SU-DHL-6 (cell line): Measurements from ENCODE around the gene TBR1.

Source experiments
- H2AFZ ChIP-seq: fragments of 200-600 bp; sonication (generic); 2 replicates; pipeline ENCODE4 v1.6.1; 2014; ENCODE audit warnings: low read depth, mild to moderate bottlenecking, moderate library complexity, mixed read lengths, antibody characterized with exemption, low read length; ENCODE audit not compliant: severe bottlenecking
- H3F3A ChIP-seq: fragments of 200-600 bp; shearing (Covaris generic); 2 replicates; pipeline ENCODE4 v1.6.0; 2016; ENCODE audit warnings: antibody characterized with exemption, mild to moderate bottlenecking; ENCODE audit not compliant: insufficient read depth
- H3K27ac ChIP-seq: fragments of 200-600 bp; sonication (generic); 2 replicates; pipeline ENCODE4 v1.5.1; 2016; ENCODE audit warnings: low read depth, mild to moderate bottlenecking, low read length, moderate library complexity, mixed read lengths
- H3K27me3 ChIP-seq: fragments of 200-600 bp; sonication (generic), shearing (Covaris generic); 2 replicates; pipeline ENCODE4 v1.6.0; 2014; ENCODE audit warnings: mild to moderate bottlenecking, low read length
- H3K36me3 ChIP-seq: fragments of 200-600 bp; sonication (generic); 2 replicates; pipeline ENCODE4 v1.6.1; 2014; ENCODE audit warnings: mild to moderate bottlenecking, low read length, mixed read lengths
- H3K4me2 ChIP-seq: fragments of 300-600, 200-600 bp; shearing (Covaris generic), sonication (generic); 2 replicates; pipeline ENCODE4 v1.6.0; 2014; ENCODE audit warnings: low read length, low read depth, mild to moderate bottlenecking; ENCODE audit not compliant: poor library complexity, severe bottlenecking
- H3K4me3 ChIP-seq: fragments of 200-600 bp; sonication (generic); 2 replicates; pipeline ENCODE4 v1.5.1; 2014; ENCODE audit warnings: antibody characterized with exemption, low read length, mild to moderate bottlenecking, mixed read lengths; ENCODE audit not compliant: insufficient read depth, poor library complexity, severe bottlenecking
- H3K79me2 ChIP-seq: fragments of 200-600 bp; sonication (generic); 2 replicates; pipeline ENCODE4 v1.6.1; 2014; ENCODE audit warnings: mild to moderate bottlenecking, low read length, moderate library complexity; ENCODE audit not compliant: insufficient read depth
- H3K9ac ChIP-seq: fragments of 200-600 bp; sonication (generic); 2 replicates; pipeline ENCODE4 v1.7.0; 2014; ENCODE audit warnings: mild to moderate bottlenecking, low read length
- H3K9me2 ChIP-seq: fragments of 200-600 bp; sonication (generic); replicated peaks from 2 replicates; pipeline ENCODE4 v1.6.1; 2014; ENCODE audit warnings: low read length; ENCODE audit not compliant: insufficient read depth
- H3K9me3 ChIP-seq: fragments of 200-600 bp; sonication (generic); 2 replicates; pipeline ENCODE4 v1.6.1; 2014; ENCODE audit warnings: low read length, mixed read lengths; ENCODE audit not compliant: insufficient read depth
- H4K20me1 ChIP-seq: fragments of 200-600 bp; sonication (generic); 2 replicates; pipeline ENCODE4 v1.6.1; 2014; ENCODE audit warnings: low read depth, mild to moderate bottlenecking, antibody characterized with exemption, low read length, moderate library complexity, mixed read lengths
- CTCF ChIP-seq: fragments of 200-600 bp; sonication (generic); IDR thresholded peaks from one replicate; pipeline ENCODE4 v1.5.1; 2017; ENCODE audit warnings: antibody characterized with exemption, mild to moderate bottlenecking, low read length, moderate library complexity; ENCODE audit not compliant: insufficient read depth, poor library complexity, severe bottlenecking
- EZH2phosphoT487 ChIP-seq: fragments of 200-600 bp; sonication (generic), shearing (Covaris generic); conservative IDR thresholded peaks from 2 replicates; pipeline ENCODE4 v1.6.1; 2018; ENCODE audit warnings: mild to moderate bottlenecking, antibody characterized with exemption, low read length, moderate library complexity, mixed read lengths

Gene TBR1

GRCh38 chr2:161382747-161383146 is 33.4 kb upstream of the TBR1 start:
- no peaks in the 10 kb centered on the region for H3K9me2 ChIP-seq
- no peak overlapping the region for H2AFZ ChIP-seq
- H3K9ac ChIP-seq, result no peak overlapping the region
- H3K27me3 ChIP-seq, result no peaks in the 10 kb centered on the region
- H3K27ac ChIP-seq, result no peak overlapping the region
- TF ChIP-seq CTCF (no peak), EZH2phosphoT487 (no peak)
- H3K4me3 ChIP-seq, result no peak overlapping the region
- no peaks in the 10 kb centered on the region for H3K9me3 ChIP-seq
- no peaks in the 10 kb centered on the region for H3K79me2 ChIP-seq
- peaks cover 9% of the 10 kb centered on the region; the same call in 1 of the 2 replicates for H3K36me3 ChIP-seq
- H3F3A ChIP-seq, result no peaks in the 10 kb centered on the region
- no peaks in the 10 kb centered on the region for H4K20me1 ChIP-seq
- no peak overlapping the region for H3K4me2 ChIP-seq

GRCh38 chr2:161384864-161385263 is 31.2 kb upstream of the TBR1 start:
- no peaks in the 10 kb centered on the region for H3K27me3 ChIP-seq
- no peaks in the 10 kb centered on the region for H3K79me2 ChIP-seq
- no peak overlapping the region for H3K9ac ChIP-seq
- H3K4me3 ChIP-seq, result no peak overlapping the region
- H3K27ac ChIP-seq, result no peak overlapping the region
- H3K9me3 ChIP-seq, result no peaks in the 10 kb centered on the region
- no peaks in the 10 kb centered on the region for H4K20me1 ChIP-seq
- H3K4me2 ChIP-seq, result no peak overlapping the region
- H2AFZ ChIP-seq, result no peak overlapping the region
- no peaks in the 10 kb centered on the region for H3K9me2 ChIP-seq
- TF ChIP-seq EZH2phosphoT487 (no peak), CTCF (no peak)
- H3K36me3 ChIP-seq, result peaks cover 15% of the 10 kb centered on the region; the same call in 1 of the 2 replicates
- H3F3A ChIP-seq, result no peaks in the 10 kb centered on the region

- Histone ChIP-seq H3K4me3 (no peak overlapping the region), H3K27me3 (no peaks in the 10 kb centered on the region), H3K27ac (no peak overlapping the region; the same call in 1 of the 2 replicates), H3K4me2 (no peak overlapping the region), H2AFZ (no peak overlapping the region), H3K9ac (no peak overlapping the region), H3K36me3 (peaks cover 23% of the 10 kb centered on the region; the same call in 1 of the 2 replicates), H3F3A (no peaks in the 10 kb centered on the region), H3K79me2 (no peaks in the 10 kb centered on the region), H3K9me2 (no peaks in the 10 kb centered on the region), H3K9me3 (no peaks in the 10 kb centered on the region), H4K20me1 (no peaks in the 10 kb centered on the region)
- TF ChIP-seq EZH2phosphoT487 (no peak), CTCF (no peak)
Measured at GRCh38 chr2:161386228-161386824, 29.8 kb upstream of the TBR1 start.
